Articular chondrocyte of knee joint (primary cell): ENCODE results near the gene PCSK4. TPM values are rescaled to one million over a fixed set of nuclear protein-coding genes. Genes with fewer than 3 reads are reported as not detected.

Experiments
- total RNA-seq: library from RNA; depleted of rRNA; stranded (reverse); fragments of >200 nt; gene quantifications from 2 replicates; pipeline ENCODE4 v1.2.3, GENCODE V29; 2012

The PCSK4 gene
- 0.78 and 1.8 TPM in 2 replicates for total RNA-seq

GRCh38 chr19:1490311-1491113, at the start of gene PCSK4:
TSS of gene PCSK4 (minus strand) at chr19:1490350. CDS start at chr19:1490346, 4 bp downstream.

GRCh38 chr19:1523412-1524286, 33.5 kb upstream of the PCSK4 start, which contains the start of gene PLK5:
TSS of gene PLK5 (plus strand) at chr19:1524077. CDS start at chr19:1526997, 2,920 bp downstream.

GRCh38 chr19:1512671-1513498, 22.7 kb upstream of the PCSK4 start, which contains the start of gene ADAMTSL5:
TSS of gene ADAMTSL5 (minus strand) at chr19:1513019. CDS start at chr19:1510943, 2,076 bp downstream.

GRCh38 chr19:1491114-1491848, 1.1 kb upstream of the PCSK4 start, which contains the start of gene REEP6:
TSS of gene REEP6 (plus strand) at chr19:1491181. CDS start at chr19:1491270, 89 bp downstream.

GRCh38 chr19:1478934-1479707, 11.0 kb downstream of the PCSK4 start, which contains the start of gene C19orf25:
TSS of gene C19orf25 (minus strand) at chr19:1479215. CDS start at chr19:1478903, 312 bp downstream.

GRCh38 chr19:1449467-1450442, 40.4 kb downstream of the PCSK4 start, which contains the start of gene APC2:
TSS of gene APC2 (plus strand) at chr19:1450121. CDS start at chr19:1453002, 2,881 bp downstream.

GRCh38 chr19:1438035-1438932, 51.9 kb downstream of the PCSK4 start, which contains the start of gene RPS15:
TSS of gene RPS15 (plus strand) at chr19:1438396. CDS start at chr19:1438426, 30 bp downstream.

Other genes with a start within 250 kb of the PCSK4 start
- 11.0 and 14.5 TPM in 2 replicates for gene ATP5F1D, start 248.6 kb downstream of the PCSK4 start, total RNA-seq
- 16.9 and 18.4 TPM in 2 replicates for gene MIDN, start 241.8 kb downstream of the PCSK4 start, total RNA-seq
- gene CIRBP, start 221.0 kb downstream of the PCSK4 start, total RNA-seq = 322 and 371 TPM in 2 replicates
- 16.3 and 17.4 TPM in 2 replicates for gene FAM174C, start 214.8 kb downstream of the PCSK4 start, total RNA-seq
- gene EFNA2, start 204.5 kb downstream of the PCSK4 start, total RNA-seq = not detected in 2 replicates
- gene NDUFS7, start 106.4 kb downstream of the PCSK4 start, total RNA-seq = 27.6 and 37.4 TPM in 2 replicates
- 24.9 and 25.1 TPM in 2 replicates for gene GAMT, start 88.8 kb downstream of the PCSK4 start, total RNA-seq
- 43.3 and 44.7 TPM in 2 replicates for gene DAZAP1, start 82.8 kb downstream of the PCSK4 start, total RNA-seq
- 403 and 464 TPM in 2 replicates for gene RPS15, start 52.0 kb downstream of the PCSK4 start, total RNA-seq
- gene APC2, start 40.2 kb downstream of the PCSK4 start, total RNA-seq = 0.11 and 0.26 TPM in 2 replicates
- gene C19orf25, start 11.1 kb downstream of the PCSK4 start, total RNA-seq = 20.3 and 24.0 TPM in 2 replicates
- 1.3 and 1.4 TPM in 2 replicates for gene REEP6, start 831 bp upstream of the PCSK4 start, total RNA-seq
- gene ADAMTSL5, start 22.7 kb upstream of the PCSK4 start, total RNA-seq = 2.6 and 4.2 TPM in 2 replicates
- not detected in 2 replicates for gene PLK5, start 33.7 kb upstream of the PCSK4 start, total RNA-seq
- 16.9 and 20.1 TPM in 2 replicates for gene MEX3D, start 78.0 kb upstream of the PCSK4 start, total RNA-seq
- 53.3 and 54.6 TPM in 2 replicates for gene MBD3, start 102.5 kb upstream of the PCSK4 start, total RNA-seq
- gene UQCR11, start 115.1 kb upstream of the PCSK4 start, total RNA-seq = 30.5 and 34.6 TPM in 2 replicates
- gene TCF3, start 162.3 kb upstream of the PCSK4 start, total RNA-seq = 37.9 and 41.0 TPM in 2 replicates